HG02623 (cell line): ENCODE data around the gene TRPV4.
"Not testable (repeated sequence)": the region's sequence is repeated elsewhere in the genome, so short reads cannot be mapped to it uniquely, and the experiment has no call there.

Experiments
- ATAC-seq: cut with Tn5 transposase; IDR thresholded peaks from one replicate; pipeline ENCODE4 v1.9.1; 2021; ENCODE audit warnings: moderate library complexity; ENCODE audit not compliant: unreplicated experiment

The TRPV4 gene

GRCh38 chr12:109833307-109834189, at the start of gene TRPV4:
TRPV4 (minus strand) TSS chr12:109833398; CDS start chr12:109814796, 18,602 bp downstream.
- ATAC-seq = no peak

GRCh38 chr12:109881752-109882151, 48.6 kb upstream of the TRPV4 start:
- no peak for ATAC-seq

- no peak for ATAC-seq
Observed at GRCh38 chr12:109880938-109881337, 47.7 kb upstream of the TRPV4 start.

- peak; percentile 85 for ATAC-seq
Observed at GRCh38 chr12:109880043-109880931, 47.1 kb upstream of the TRPV4 start, which contains the start of gene GLTP. GLTP (minus strand) TSS chr12:109880541; CDS start chr12:109880374, 167 bp downstream.

GRCh38 chr12:109879351-109880042, 46.3 kb upstream of the TRPV4 start:
- ATAC-seq = no peak

- ATAC-seq = no peak
Observed at GRCh38 chr12:109878749-109879148, 45.6 kb upstream of the TRPV4 start.

- ATAC-seq = no peak
Observed at GRCh38 chr12:109878247-109878625, 45.0 kb upstream of the TRPV4 start.

GRCh38 chr12:109877504-109878246, 44.5 kb upstream of the TRPV4 start:
- no peak for ATAC-seq

- ATAC-seq = no peak
Observed at GRCh38 chr12:109876406-109876805, 43.2 kb upstream of the TRPV4 start.

- ATAC-seq = no peak
Observed at GRCh38 chr12:109875572-109876131, 42.5 kb upstream of the TRPV4 start.

GRCh38 chr12:109873653-109874052, 40.5 kb upstream of the TRPV4 start:
- no peak for ATAC-seq

- no peak for ATAC-seq
Observed at GRCh38 chr12:109871668-109872314, 38.6 kb upstream of the TRPV4 start.

- no peak for ATAC-seq
Observed at GRCh38 chr12:109870648-109871047, 37.5 kb upstream of the TRPV4 start.

- no peak for ATAC-seq
Observed at GRCh38 chr12:109868182-109869051, 35.2 kb upstream of the TRPV4 start.

- no peak for ATAC-seq
Observed at GRCh38 chr12:109864916-109865315, 31.7 kb upstream of the TRPV4 start.

GRCh38 chr12:109863847-109864712, 30.9 kb upstream of the TRPV4 start:
- ATAC-seq = no peak

GRCh38 chr12:109862491-109862890, 29.3 kb upstream of the TRPV4 start:
- not testable (repeated sequence) for ATAC-seq
